K562 (cell line): ENCODE data around the gene IL26. TPM values are rescaled to one million over a fixed set of nuclear protein-coding genes. Genes with fewer than 3 reads are reported as not detected.
A peak's percentile ranks its signal among the peaks of the same experiment; 100 is the strongest.

Experiments used
- ATAC-seq: fragments of 200-7000 bp; cut with Tn5 transposase; 3 replicates; pipeline ENCODE4 v1.9.1; 2020; ENCODE audit warnings: moderate library complexity
- BruUV-seq: library from RNA; stranded (reverse); fragments of 400-500 nt; replicated peaks from 2 replicates; lab custom pipeline; 2021; lab: Mats Ljungman, UMichigan
- CTCF ChIA-PET: fragments of 300-600 bp; formaldehyde crosslinking; extraction: SDS; loops from one replicate; lab custom pipeline; 2021; ENCODE audit warnings: low intra/inter-chr PET ratio; lab: Yijun Ruan, JAX
- POLR2A ChIA-PET: fragments of 300-600, 350-650 bp; sonication (Branson Sonifier 250); formaldehyde crosslinking; extraction: SDS; loops from one replicate; lab custom pipeline; 2021; ENCODE audit warnings: antibody characterized with exemption, inconsistent platforms; lab: Yijun Ruan, JAX
- DNase-seq, 4 experiments: peaks; one replicate each; pipeline versions ENCODE4 v3.0.0 to v3.0.0-alpha.2; 2011 to 2018; ENCODE audit warnings: low spot score in 3 of 4, mixed read lengths in 3 of 4; ENCODE audit errors: extremely low read depth in 1 of 4
- FAIRE-seq: peaks from 2 replicates; lab custom pipeline; 2011; peaks lifted over from hg19 to GRCh38; lab: Jason Lieb, UNC
- H2AFZ ChIP-seq: 2 replicates; pipeline ENCODE4 v1.6.0; 2011; ENCODE audit warnings: low read depth, low read length, control low read depth, inconsistent platforms
- H3K27ac ChIP-seq: fragments of 200-600 bp; 3 replicates; pipeline ENCODE4 v1.8.0; 2011; ENCODE audit warnings: low read depth, mild to moderate bottlenecking, control low read depth, inconsistent platforms, low read length, moderate library complexity, mixed read lengths; ENCODE audit errors: extremely low read depth
- H3K27me3 ChIP-seq, 2 experiments: fragments of 300-600 bp in 1 of 2; 2 replicates in 1 of 2; 3 replicates in 1 of 2; pipeline versions ENCODE4 v1.6.0 to v1.8.0; 2011; ENCODE audit warnings: inconsistent platforms in 2 of 2, low read length in 2 of 2, mild to moderate bottlenecking in 1 of 2, mixed read lengths in 1 of 2, moderate library complexity in 1 of 2; ENCODE audit not compliant: control insufficient read depth in 2 of 2, insufficient read depth in 2 of 2
- H3K36me3 ChIP-seq: fragments of 300-600 bp; 3 replicates; pipeline ENCODE4 v1.8.0; 2011; ENCODE audit warnings: mild to moderate bottlenecking, low read length, inconsistent platforms; ENCODE audit not compliant: control insufficient read depth, insufficient read depth
- H3K4me1 ChIP-seq, 2 experiments: fragments of 200-600 bp in 1 of 2; replicated peaks in 1 of 2; 2 replicates in 1 of 2; 3 replicates in 1 of 2; pipeline versions ENCODE4 v1.5.1 to v1.8.0; 2011; ENCODE audit warnings: inconsistent platforms in 2 of 2, low read length in 2 of 2, mild to moderate bottlenecking in 1 of 2, mixed read lengths in 1 of 2, moderate library complexity in 1 of 2; ENCODE audit not compliant: control insufficient read depth in 2 of 2, insufficient read depth in 2 of 2
- H3K4me2 ChIP-seq: 2 replicates; pipeline ENCODE4 v1.6.1; 2011; ENCODE audit warnings: low read length, control low read depth, inconsistent platforms, mixed read lengths; ENCODE audit not compliant: insufficient read depth
- H3K4me3 ChIP-seq: fragments of 200-600 bp; sonication (generic), shearing (Covaris generic); 2 replicates; pipeline ENCODE4 v1.5.1; 2016; ENCODE audit warnings: control low read depth, inconsistent platforms
- H3K79me2 ChIP-seq: fragments of 200-600 bp; 3 replicates; pipeline ENCODE4 v1.8.0; 2011; ENCODE audit warnings: low read length, inconsistent platforms; ENCODE audit not compliant: control insufficient read depth, insufficient read depth
- H3K9ac ChIP-seq, 2 experiments: 2 replicates each; pipeline versions ENCODE4 v1.6.0 to v1.6.1; 2011; ENCODE audit warnings: low read depth in 2 of 2, low read length in 2 of 2, control low read depth in 1 of 2, inconsistent platforms in 1 of 2, mild to moderate bottlenecking in 1 of 2, mixed read lengths in 1 of 2; ENCODE audit not compliant: insufficient read depth in 1 of 2
- H3K9me1 ChIP-seq: one replicate; pipeline ENCODE4 v1.6.0; 2011; ENCODE audit warnings: inconsistent platforms, mild to moderate bottlenecking, low read length, moderate library complexity; ENCODE audit not compliant: control insufficient read depth, insufficient read depth
- H3K9me3 ChIP-seq: replicated peaks from 2 replicates; pipeline ENCODE4 v1.5.1; 2011; ENCODE audit warnings: low read depth, low read length, inconsistent platforms; ENCODE audit not compliant: control insufficient read depth, insufficient read depth
- H4K20me1 ChIP-seq: replicated peaks from 2 replicates; pipeline ENCODE4 v1.6.1; 2011; ENCODE audit warnings: low read length, inconsistent platforms, mixed read lengths; ENCODE audit not compliant: control insufficient read depth, insufficient read depth
- CBFA2T3 ChIP-seq: fragments of 450-650 bp; IDR thresholded peaks from 2 replicates; pipeline ENCODE4 v1.6.1; 2017
- NCOA2 ChIP-seq, 2 experiments: fragments of 450-650 bp; IDR thresholded peaks; 2 replicates each; pipeline ENCODE4 v1.6.1; 2018; ENCODE audit warnings: mild to moderate bottlenecking in 2 of 2, moderate library complexity in 1 of 2; ENCODE audit not compliant: partially characterized antibody in 2 of 2
- ZBED1 ChIP-seq: IDR thresholded peaks from 2 replicates; pipeline ENCODE4 v1.6.1; 2014
- ZNF766 ChIP-seq: fragments of 200-800 bp; sonication (Bioruptor generic); conservative IDR thresholded peaks from 2 replicates; pipeline ENCODE4 v1.6.1; 2016; ENCODE audit warnings: missing genetic modification characterization, missing compliant biosample characterization
- in situ Hi-C: fragments of 300-500 bp; cut with MboI; formaldehyde crosslinking; loops from 4 replicates; pipeline ENCODE4 v1.15.0; 2018; ENCODE audit warnings: inconsistent platforms, mixed read lengths
- intact Hi-C: fragments of 100-400 bp; cut with micrococcal nuclease; formaldehyde crosslinking; loops from 2 replicates; pipeline ENCODE4 v1.14.2; 2022
- polyA plus RNA-seq, 8 experiments: library from polyadenylated mRNA; depleted of rRNA in 4 of 8; stranded (reverse) in 5 of 8; unstranded in 3 of 8; fragments of >200 nt; fragmentation: Nextera tagmentation in 2 of 8; fragmentation: Illumina TruSeq in 1 of 8; extraction: Ambion mirVana in 2 of 8; extraction: Trizol in 1 of 8; gene quantifications; 2 replicates each; pipeline versions ENCODE4 v1.2.1 to v1.2.3, GENCODE V29; 2011 to 2014; ENCODE audit warnings: inconsistent platforms in 1 of 8, missing spikeins in 1 of 8
- total RNA-seq, 7 experiments: library from RNA; depleted of rRNA in 6 of 7; stranded (reverse); fragments of >200 nt in 6 of 7; fragmentation: Illumina TruSeq in 2 of 7; extraction: Trizol in 2 of 7; gene quantifications; 2 replicates each; pipeline versions ENCODE4 v1.2.1 to v1.2.3, GENCODE V29; 2011 to 2021; ENCODE audit warnings: low replicate concordance in 1 of 7
- TF ChIP-seq, protein P1 (sequence below): sonication (generic); formaldehyde crosslinking; IDR thresholded peaks from 2 replicates; pipeline ENCODE4 v1.8.0; 2023; ENCODE audit warnings: mild to moderate bottlenecking, missing genetic modification reagents

IL26 gene
- total and polyA plus RNA-seq, 9 of the 15 experiments (the other 6 are each of a cell fraction or from before 2014, with no cell fraction given) = not detected

GRCh38 chr12:68242777-68243176, 17.2 kb upstream of the IL26 start:
- Histone ChIP-seq H3K4me1 (peaks cover 0 to 5% of the 10 kb centered on the region in 2 experiments; a peak in 3 of 5 replicates), H3K36me3 (no peaks in the 10 kb centered on the region), H3K9ac (no peak overlapping the region), H3K27ac (no peak overlapping the region), H3K9me3 (no peaks in the 10 kb centered on the region), H3K4me3 (no peak overlapping the region), H4K20me1 (no peaks in the 10 kb centered on the region), H3K27me3 (peaks cover 0 to 12% of the 10 kb centered on the region in 2 experiments; a peak in 2 of 5 replicates), H3K9me1 (no peaks in the 10 kb centered on the region), H3K79me2 (no peaks in the 10 kb centered on the region)
- BruUV-seq = no TSS peak
- CTCF ChIA-PET = interaction anchor here (0.7 kb wide), 1 partner anchor 36 kb away, joined by 3 read pairs; no protein-coding TSS in a partner anchor
- no peak for ATAC-seq
- intact Hi-C loops = no loop called here
- in situ Hi-C loops = no loop called here
- no peak for FAIRE-seq
- no peak for DNase-seq
- TF ChIP-seq CBFA2T3 (peak; percentile 16; the same call in 1 of the 2 replicates), ZNF766 (CRISPR knock-in tag) (peak; percentile 88), NCOA2 (IDR thresholded peaks at IDR 0.05; ENCODE audit: partially characterized antibody in 2 of 2) (no peak), ZBED1 (no peak)
- TF ChIP-seq, protein P1, sequence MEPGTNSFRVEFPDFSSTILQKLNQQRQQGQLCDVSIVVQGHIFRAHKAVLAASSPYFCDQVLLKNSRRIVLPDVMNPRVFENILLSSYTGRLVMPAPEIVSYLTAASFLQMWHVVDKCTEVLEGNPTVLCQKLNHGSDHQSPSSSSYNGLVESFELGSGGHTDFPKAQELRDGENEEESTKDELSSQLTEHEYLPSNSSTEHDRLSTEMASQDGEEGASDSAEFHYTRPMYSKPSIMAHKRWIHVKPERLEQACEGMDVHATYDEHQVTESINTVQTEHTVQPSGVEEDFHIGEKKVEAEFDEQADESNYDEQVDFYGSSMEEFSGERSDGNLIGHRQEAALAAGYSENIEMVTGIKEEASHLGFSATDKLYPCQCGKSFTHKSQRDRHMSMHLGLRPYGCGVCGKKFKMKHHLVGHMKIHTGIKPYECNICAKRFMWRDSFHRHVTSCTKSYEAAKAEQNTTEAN = no peak
- TF ChIP-seq, all 486 proteins: peak for 2
- H2AFZ ChIP-seq = no peak overlapping the region
- H3K4me2 ChIP-seq = no peak overlapping the region
- POLR2A ChIA-PET = interaction anchor here (0.7 kb wide), 1 partner anchor 536 kb away, joined by 3 read pairs; no protein-coding TSS in a partner anchor
